NCI-H1930 (cell line): ENCODE data around the gene VSX1.

Experiments
- DNase-seq, 2 experiments: peaks; one replicate each; lab custom pipeline; 2025; lab: John Stamatoyannopoulos, UW

The VSX1 gene

DNA sequence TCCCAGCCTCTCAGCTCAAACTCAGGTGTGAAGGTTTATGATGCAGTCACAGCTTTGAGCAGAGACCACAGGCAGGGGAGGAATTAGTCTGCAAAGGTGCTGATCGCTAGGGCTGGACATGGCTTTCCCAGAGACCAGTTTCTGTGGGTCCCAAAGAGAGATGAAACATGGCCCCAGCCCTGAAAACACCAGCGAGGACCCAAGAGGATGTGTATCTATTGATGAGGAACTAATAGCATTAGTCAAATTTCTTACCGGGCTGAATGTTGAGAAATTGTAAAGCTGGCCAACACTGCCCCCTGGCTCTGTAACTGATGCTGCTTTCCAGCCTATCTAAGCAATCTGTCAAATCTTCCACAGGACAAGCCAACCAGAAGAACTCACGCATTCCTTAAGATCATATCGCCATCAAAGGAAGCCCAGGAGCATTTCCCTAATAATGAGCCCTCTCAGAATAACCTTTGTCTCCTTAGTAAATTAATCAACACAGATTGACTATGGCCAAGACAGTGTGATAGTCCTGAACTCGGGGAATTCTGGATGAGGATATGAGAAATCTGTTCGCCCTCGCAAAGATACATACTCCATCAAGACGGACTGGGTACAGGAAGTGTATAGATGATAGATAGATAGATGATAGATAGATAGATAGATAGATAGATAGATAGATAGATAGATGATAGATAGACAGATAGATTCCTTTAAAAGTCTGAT lies 16.2 kb downstream of the VSX1 start:
- peak in 1 of 2 experiments; percentile 25 for DNase-seq

DNA sequence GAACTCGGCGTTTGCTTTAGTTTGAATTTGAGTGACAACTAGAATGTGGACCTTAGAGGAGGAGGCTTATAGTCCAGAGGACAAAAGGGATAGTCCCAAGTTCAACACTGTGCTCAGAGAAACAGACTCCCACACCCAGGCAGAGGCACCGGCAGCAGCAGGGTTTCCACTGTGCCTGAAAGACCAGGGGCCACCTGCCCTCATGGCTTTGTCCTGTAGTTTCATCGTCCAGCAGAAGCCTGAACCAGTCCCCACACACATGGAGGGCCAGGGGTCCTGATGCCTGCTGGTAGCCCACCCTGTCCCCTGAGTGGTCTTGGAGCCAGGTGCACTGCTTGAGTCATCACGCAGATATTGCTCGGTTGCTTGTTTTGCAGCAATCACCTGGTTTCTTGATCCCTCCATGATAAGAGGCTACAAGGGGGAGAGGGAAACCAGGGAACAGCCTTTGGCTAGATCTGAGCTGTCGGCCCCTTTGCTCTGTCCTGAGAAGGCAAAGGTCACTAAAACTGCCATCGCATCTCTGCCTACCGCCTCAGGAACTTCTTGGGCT lies 16.8 kb downstream of the VSX1 start:
- no peak for DNase-seq

GRCh38 chr20:25064561-25065071 lies 17.3 kb downstream of the VSX1 start:
- DNase-seq = no peak

- no peak for DNase-seq
Observed at GRCh38 chr20:25063981-25064380, 18.0 kb downstream of the VSX1 start.

GRCh38 chr20:25063546-25063945 lies 18.4 kb downstream of the VSX1 start:
- DNase-seq = no peak

DNA sequence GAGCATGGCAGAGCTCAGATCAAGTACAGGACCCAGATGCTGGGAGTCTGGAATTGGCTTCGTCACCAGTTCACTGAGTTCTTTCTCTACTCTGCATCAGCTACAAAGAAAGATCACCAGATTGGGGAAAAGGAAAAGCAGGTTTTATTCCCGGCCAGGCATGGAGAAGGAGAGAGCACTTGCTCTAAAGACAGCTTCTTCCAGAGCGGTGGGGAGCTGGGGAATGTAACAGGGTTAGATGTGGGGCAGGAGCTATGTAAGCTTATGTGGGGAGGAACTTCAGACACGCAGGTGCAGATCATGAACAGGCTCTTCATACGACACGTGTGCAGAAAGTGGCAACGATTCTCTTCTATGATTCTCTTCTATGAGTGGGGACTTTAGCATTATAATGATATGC lies 19.1 kb downstream of the VSX1 start:
- DNase-seq = no peak

GRCh38 chr20:25061821-25062530 lies 20.0 kb downstream of the VSX1 start:
- no peak for DNase-seq

DNA sequence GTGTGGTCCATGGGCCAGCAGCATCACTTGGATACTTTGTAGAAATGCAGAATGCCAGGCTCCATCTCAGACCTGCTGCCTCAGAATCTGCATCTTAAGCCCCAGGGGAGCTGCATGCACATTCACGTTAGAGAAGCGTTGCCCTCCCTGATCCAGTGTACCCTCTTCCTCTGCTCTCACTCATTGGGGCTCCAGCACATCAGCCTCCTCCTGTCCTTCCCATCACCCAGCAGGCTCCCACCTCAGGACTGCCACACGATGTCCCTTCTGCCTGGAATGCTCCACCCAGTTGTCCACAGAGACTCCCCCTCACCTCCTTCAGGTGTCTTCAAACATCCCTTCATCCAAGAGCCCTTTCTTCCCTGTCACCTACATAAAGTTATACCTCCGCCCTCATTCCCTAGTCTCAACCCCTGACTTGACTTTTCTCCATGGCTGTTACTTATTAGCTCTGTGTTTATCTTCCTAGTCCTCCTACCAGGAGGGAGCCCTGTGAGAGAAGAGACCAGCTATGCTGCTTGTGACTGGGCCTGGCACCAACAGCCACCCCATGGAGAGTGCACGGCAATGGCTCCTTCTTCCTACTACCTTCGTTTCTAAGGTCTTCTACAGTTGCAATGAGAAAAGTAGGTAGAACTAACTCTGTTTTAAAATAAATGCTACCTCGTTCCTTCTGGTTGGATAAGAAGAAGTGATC lies 20.7 kb downstream of the VSX1 start:
- no peak for DNase-seq

DNA sequence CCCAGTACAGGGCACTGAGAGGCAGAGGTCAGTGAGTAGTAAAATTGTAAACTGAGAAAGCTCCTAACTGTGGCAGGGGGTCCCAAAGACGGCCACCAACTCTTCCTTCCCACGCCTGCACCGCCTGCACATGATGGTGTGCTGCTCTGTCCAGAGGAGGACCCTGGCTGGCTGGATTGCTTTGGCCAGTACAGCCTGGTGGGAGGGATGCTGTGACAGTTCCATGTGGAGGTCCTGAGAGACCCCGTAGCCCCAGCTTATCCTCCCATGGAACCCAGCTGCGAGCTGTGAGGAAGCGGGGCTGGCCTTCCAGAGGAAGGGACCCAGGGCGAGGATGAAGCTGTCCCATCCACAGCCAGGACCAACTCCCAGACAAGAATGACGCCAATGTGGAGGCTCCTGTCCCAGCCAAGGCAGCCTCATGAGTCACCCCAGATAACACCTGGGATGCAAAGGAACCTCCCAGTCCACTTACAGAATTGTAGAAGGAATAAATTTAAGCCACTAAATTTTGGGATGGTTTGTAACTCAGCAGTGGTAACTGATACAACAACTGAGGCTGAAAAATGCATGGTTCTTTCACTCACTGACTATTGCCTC lies 22.0 kb downstream of the VSX1 start:
- DNase-seq = no peak

DNA sequence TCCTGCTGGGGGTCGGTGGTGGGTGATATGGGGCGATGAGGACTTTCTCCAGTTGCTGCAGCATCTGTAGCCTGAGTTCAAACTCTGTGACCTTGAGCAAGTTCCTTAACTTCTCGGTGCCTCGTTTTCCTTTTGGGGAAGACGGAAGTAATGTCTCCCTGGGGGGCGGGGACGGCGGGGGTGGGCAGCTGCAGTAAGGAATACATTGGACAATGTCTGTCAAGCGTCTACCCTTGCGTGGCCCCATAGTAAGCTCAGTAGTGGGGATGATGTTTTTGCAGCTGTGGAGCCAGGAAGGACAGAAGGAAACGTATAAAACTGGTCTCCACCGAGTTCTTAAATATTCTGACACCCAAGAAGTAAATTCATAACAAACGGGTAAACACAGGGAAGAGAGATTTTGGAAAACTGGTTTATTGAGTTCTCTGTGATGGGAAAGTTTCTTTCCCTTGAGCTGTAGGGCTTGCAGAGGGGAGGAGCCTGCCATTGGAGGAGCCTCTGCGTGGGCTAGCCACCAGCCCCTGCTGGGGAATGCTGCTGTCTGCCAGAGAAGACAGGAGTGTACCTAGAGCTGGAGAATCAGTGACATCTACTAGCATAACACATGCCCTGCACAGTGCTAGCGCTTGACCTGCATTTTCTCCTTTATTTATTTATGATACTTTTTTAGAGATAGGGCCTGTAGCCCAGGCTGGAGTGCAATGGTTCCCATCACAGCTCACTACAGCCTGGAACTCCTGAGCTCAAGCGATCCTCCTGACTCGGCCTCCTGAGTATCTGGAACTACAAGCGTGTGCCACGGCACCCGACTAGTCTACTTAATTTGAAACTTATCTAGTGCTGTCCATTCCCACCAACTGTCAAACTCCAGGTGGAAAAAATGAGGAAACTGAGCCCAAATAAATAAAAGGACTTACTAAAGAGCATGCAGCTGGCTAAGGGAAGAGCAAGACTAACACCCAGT lies 22.8 kb downstream of the VSX1 start:
- DNase-seq = no peak

- no peak for DNase-seq
Observed at GRCh38 chr20:25058051-25058846, 23.7 kb downstream of the VSX1 start, which contains the start of gene ACSS1. Gene ACSS1 (minus strand): TSS chr20:25058139. CDS start chr20:25058102, 37 bp downstream.

DNA sequence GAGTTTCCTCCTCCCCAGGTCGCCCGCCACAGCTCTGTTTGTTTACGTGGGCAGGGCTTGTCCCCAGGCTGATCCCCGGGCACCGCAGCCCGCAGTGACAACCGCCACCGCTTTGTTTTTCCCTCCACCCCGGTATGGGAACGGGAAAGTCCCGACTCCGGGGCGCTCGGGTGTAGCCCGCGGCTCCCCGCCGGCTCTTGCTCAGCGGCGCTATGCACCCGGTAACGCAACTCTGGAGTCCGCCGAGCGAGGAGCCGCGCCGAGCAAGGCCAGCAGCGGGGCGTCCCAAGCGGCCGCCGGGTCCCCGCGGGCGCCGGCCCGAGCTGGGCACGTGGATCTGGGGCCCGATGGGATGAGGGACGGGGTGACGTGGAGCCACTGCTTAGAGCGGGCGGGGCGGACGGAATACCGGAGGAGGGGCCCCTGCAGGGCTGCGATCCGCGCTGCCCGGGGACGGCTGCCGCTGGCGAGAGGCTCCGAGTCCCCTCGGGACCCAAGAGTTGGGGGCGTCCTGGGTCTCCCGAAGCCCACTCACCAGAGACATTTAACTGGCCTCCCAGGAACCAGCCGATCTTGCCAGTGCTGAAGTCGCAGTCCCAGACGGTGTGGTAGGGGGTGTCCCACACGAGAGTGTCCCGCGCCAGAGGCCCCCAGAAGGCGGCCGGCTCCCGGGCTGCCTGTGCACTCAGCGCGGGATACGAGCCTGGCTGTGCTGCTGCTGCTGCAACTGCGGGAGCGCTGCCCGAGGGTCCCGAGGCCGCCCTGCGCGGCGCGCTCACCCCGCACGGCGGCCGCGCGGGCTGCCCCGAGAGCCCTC lies 24.5 kb downstream of the VSX1 start:
- DNase-seq = no peak

DNA sequence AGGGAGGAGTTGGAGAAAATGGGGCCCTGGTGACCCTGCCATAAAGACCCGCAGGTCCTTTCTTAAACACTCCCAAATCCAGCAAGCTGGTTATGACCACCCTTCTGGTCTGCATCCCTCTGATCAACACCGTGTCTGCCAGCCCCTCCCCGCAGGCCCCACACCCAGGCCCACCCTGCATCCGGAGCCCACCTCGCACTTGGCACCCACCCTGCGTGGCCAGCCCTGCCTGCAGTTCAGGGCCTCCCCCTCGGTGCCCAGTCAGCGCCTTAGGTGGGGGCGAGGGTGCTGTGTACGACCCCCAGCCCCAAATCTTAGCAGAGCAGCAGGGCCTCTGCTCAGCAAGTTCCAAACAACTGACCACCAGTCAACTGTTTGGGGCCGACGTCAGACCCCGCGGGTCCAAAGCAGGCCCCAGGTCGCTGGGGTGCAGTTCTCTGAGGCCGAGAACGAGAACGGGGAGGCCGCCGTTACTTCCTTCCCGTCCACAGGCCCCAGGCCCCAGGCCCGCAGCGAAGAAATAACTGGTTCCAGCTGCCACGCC lies 25.2 kb downstream of the VSX1 start:
- DNase-seq = no peak

- no peak for DNase-seq
Observed at GRCh38 chr20:25055711-25056495, 26.0 kb downstream of the VSX1 start.

GRCh38 chr20:25054995-25055629 lies 26.8 kb downstream of the VSX1 start:
- no peak for DNase-seq

GRCh38 chr20:25054096-25054820 lies 27.7 kb downstream of the VSX1 start:
- DNase-seq = no peak
